Transverse colon (tissue), 4 donors: Measurements from ENCODE around the gene KCNIP3. TPM values are rescaled to one million over a fixed set of nuclear protein-coding genes. Genes with fewer than 3 reads are reported as not detected.

Source experiments
- DNase-seq: peaks from one replicate; pipeline ENCODE4 v3.0.0-alpha.2; 2019
- H3K27ac ChIP-seq, 4 donors: fragments of 200-600 bp; sonication (generic); 2 replicates each; pipeline ENCODE4 v1.5.1; 2016 to 2018; ENCODE audit warnings: inconsistent platforms in 4 of 4
- H3K27me3 ChIP-seq: fragments of 200-600 bp; sonication (generic); 2 replicates; pipeline ENCODE4 v1.5.1; 2017; ENCODE audit warnings: inconsistent platforms
- H3K36me3 ChIP-seq, 4 donors: fragments of 200-600 bp; sonication (generic); 2 replicates each; pipeline ENCODE4 v1.5.1; 2017 to 2019; ENCODE audit warnings: inconsistent platforms in 4 of 4
- H3K4me1 ChIP-seq, 4 donors: fragments of 200-600 bp; sonication (generic); 2 replicates each; pipeline ENCODE4 v1.5.1; 2017 to 2020; ENCODE audit warnings: inconsistent platforms in 4 of 4
- H3K4me3 ChIP-seq, 4 donors: fragments of 200-600 bp; sonication (generic); 1 replicate in 1 of 4; 2 replicates in 3 of 4; pipeline versions ENCODE4 v1.5.1 to v1.6.1; 2017 to 2019; ENCODE audit warnings: inconsistent platforms in 4 of 4
- H3K9me3 ChIP-seq, 2 donors: fragments of 200-600 bp; sonication (generic); 2 replicates each; pipeline ENCODE4 v1.5.1; 2017 to 2019; ENCODE audit warnings: inconsistent platforms in 2 of 2
- EP300 ChIP-seq: sonication (generic); formaldehyde crosslinking; IDR thresholded peaks from one replicate; pipeline ENCODE4 v1.6.1; 2017; ENCODE audit warnings: antibody characterized with exemption, low read depth
- POLR2A ChIP-seq: fragments of 450-650 bp; IDR thresholded peaks from one replicate; pipeline ENCODE4 v1.6.1; 2016; ENCODE audit warnings: antibody characterized with exemption, mild to moderate bottlenecking, moderate library complexity
- POLR2AphosphoS5 ChIP-seq, 3 donors: sonication (generic); formaldehyde crosslinking; IDR thresholded peaks; one replicate each; pipeline ENCODE4 v1.6.1; 2016; ENCODE audit warnings: antibody characterized with exemption in 3 of 3
- WGBS, 2 donors: methylation state at CpG; one replicate each; pipeline ENCODE4 v1.1.5; 2018; ENCODE audit warnings: low coverage in 1 of 2; 5-methylcytosine and 5-hydroxymethylcytosine counted together
- in situ Hi-C, 4 donors: fragments of 200-750 bp; cut with MboI; loops; one replicate each; pipeline versions ENCODE4 v1.15.0 to v1.15.1; 2017; ENCODE audit warnings: low sequenced_read_pairs in 3 of 4, low pct_ligation_motif_present in 1 of 4, low pct_unique_long_range_greater_than_20kb in 1 of 4
- intact Hi-C: fragments of 100-400 bp; cut with DNase I; formaldehyde crosslinking; loops from one replicate; pipeline ENCODE4 v1.15.1; 2023; ENCODE audit warnings: low total_unique reads
- total RNA-seq, 4 donors: library from RNA; depleted of rRNA; stranded (reverse); fragments of >200 nt; gene quantifications; one replicate each; pipeline ENCODE4 v1.1.0, GENCODE V29; 2016
- TF ChIP-seq, protein P1 (sequence below), 5 experiments: fragments of 200-600 bp in 3 of 5; fragments of 450-650 bp in 2 of 5; sonication (generic) in 3 of 5; IDR thresholded peaks; 1 replicate in 2 of 5; 2 replicates in 3 of 5; pipeline ENCODE4 v1.5.1; 2016 to 2017; ENCODE audit warnings: antibody characterized with exemption in 5 of 5, inconsistent platforms in 3 of 5, mild to moderate bottlenecking in 2 of 5, moderate library complexity in 1 of 5

The KCNIP3 gene
- total RNA-seq, 4 donors from 2014 or later, result 1.8 to 4.0 (median 2.2) TPM

DNA sequence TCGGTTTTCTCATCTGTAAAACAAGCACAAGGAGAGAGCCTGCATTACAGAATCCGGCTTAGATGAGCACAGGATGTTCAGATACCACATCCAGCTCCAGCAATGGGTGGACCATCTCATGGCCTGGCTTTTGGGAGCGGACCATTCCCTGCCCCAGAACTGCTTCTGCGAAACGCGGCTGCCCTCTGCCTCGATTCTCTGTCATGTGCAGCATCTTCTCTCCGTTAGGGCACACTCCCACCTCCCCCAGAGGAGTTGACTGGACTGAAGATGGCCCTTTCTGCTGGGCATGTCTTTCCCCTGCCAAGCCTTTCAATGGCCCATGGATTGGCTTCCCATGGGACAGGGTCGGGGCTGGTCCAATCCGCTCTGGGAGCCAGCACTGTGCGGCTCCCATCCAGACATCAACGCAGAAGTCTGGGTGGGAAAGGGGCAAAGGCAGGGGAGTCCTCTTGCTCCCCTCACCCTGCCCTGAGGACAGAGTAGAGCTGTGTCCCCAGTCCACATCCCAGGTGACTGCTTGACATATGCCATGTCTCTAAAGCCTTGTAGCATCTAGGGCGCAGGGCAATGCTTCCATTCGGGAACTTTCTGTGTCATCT, 91.0 kb downstream of the KCNIP3 start:
- no peak for DNase-seq
- no peaks in the 10 kb centered on the region for H3K36me3 ChIP-seq
- H3K27ac ChIP-seq, result no peak overlapping the region
- no peaks in the 10 kb centered on the region for H3K9me3 ChIP-seq
- in situ Hi-C loops, result no loop called here
- no peak overlapping the region for H3K4me3 ChIP-seq
- no peaks in the 10 kb centered on the region for H3K27me3 ChIP-seq
- H3K4me1 ChIP-seq, result peaks cover 12 to 41% (median 29%) of the 10 kb centered on the region in 4 donors
- intact Hi-C loops, result no loop called here
- TF ChIP-seq POLR2AphosphoS5 (IDR thresholded peaks at IDR 0.05) (no peak), POLR2A (no peak)
- 88 to 100% methylated on average over 1 to 14 of the region's 14 CpGs for WGBS, 2 donors

DNA sequence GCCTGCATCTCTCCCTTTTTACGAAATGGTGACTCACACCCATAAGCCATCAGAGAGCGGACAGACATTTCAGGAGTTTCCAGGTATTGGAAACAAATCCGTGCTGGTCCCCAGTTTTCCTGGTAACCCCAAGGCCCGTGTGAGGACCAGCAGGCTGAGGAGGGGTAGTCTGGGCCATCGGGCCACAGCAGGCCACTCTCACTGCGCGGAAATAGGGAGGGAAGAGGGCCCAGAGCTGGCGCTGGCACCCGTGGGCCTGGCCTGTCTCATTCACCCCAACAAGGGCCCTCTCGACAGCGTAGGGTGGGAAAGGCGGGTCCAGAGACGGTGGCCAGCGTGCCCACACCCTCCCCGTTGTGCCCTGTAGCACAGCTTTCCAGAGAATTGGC, 91.7 kb downstream of the KCNIP3 start:
- Histone ChIP-seq H3K9me3 (no peaks in the 10 kb centered on the region), H3K27me3 (no peaks in the 10 kb centered on the region), H3K4me1 (peaks cover 12 to 41% (median 27%) of the 10 kb centered on the region in 4 donors), H3K4me3 (no peak overlapping the region), H3K36me3 (no peaks in the 10 kb centered on the region), H3K27ac (no peak overlapping the region)
- intact Hi-C loops, result no loop called here
- in situ Hi-C loops, result no loop called here
- no peak for DNase-seq
- TF ChIP-seq, protein P1, sequence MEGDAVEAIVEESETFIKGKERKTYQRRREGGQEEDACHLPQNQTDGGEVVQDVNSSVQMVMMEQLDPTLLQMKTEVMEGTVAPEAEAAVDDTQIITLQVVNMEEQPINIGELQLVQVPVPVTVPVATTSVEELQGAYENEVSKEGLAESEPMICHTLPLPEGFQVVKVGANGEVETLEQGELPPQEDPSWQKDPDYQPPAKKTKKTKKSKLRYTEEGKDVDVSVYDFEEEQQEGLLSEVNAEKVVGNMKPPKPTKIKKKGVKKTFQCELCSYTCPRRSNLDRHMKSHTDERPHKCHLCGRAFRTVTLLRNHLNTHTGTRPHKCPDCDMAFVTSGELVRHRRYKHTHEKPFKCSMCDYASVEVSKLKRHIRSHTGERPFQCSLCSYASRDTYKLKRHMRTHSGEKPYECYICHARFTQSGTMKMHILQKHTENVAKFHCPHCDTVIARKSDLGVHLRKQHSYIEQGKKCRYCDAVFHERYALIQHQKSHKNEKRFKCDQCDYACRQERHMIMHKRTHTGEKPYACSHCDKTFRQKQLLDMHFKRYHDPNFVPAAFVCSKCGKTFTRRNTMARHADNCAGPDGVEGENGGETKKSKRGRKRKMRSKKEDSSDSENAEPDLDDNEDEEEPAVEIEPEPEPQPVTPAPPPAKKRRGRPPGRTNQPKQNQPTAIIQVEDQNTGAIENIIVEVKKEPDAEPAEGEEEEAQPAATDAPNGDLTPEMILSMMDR (IDR thresholded peaks at IDR 0.05), result no peak
- TF ChIP-seq POLR2A, result no peak
- no peak for TF ChIP-seq EP300
- TF ChIP-seq POLR2AphosphoS5 (IDR thresholded peaks at IDR 0.05), result no peak
- WGBS, 2 donors, result 67% methylated on average over 15 of the region's 15 CpGs; no CpG with 5 or more reads in 1 of the 2 donors

DNA sequence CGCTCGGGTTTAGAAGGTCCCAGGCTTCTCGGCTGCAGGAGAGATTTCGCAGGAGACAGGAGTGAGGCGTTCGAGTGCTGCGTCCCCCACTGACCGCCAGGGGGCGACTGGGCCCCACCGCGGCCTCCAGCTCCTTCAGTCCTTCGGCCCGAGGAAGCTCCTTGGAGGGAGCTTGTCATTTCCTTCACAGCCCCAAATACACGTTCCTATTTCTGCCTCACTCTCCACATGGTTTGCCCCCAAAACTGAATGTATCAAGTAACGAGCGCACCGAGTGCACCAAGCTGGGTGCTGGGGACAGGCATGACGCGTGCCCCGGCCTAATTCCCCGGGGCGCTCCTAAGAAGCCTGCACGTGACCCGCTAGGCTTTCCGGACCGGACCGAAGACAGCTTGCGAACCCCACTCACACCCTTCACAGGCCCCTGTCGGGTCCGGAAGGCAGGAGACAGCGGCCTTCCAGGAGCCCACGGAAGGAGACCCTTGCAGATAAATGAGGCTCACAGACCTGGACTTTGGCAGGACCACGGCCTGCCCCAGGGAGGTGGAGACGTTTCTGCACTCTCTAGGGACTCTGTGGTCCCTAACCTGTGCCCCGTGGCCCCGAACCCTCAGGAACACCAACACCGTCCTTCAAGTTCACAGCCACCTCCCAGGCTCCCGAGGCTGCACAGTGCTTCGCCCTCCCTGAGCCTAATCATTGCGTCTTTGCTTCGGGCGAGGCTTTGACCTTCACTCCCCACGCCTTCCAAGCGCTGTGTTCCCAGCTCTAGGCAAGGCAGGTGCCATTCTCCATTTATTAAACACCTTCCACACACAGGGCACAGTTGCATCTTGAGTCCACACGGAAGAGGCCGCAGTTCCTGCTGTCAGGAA, 92.3 kb downstream of the KCNIP3 start:
- Histone ChIP-seq H3K36me3 (no peaks in the 10 kb centered on the region), H3K27ac (peak overlapping the region; percentile 53 to 75 (median 64)), H3K4me1 (peaks cover 9 to 38% (median 24%) of the 10 kb centered on the region in 4 donors), H3K9me3 (no peaks in the 10 kb centered on the region), H3K27me3 (no peaks in the 10 kb centered on the region), H3K4me3 (no peak overlapping the region)
- in situ Hi-C loops (no loop called here), intact Hi-C loops (no loop called here)
- TF ChIP-seq POLR2A (peak; percentile 63), EP300 (no peak), POLR2AphosphoS5 (IDR thresholded peaks at IDR 0.05) (peak in 2 of 3 donors; percentile 65 to 70)
- TF ChIP-seq, protein P1 (IDR thresholded peaks at IDR 0.05), result peak; percentile 67 to 87 (median 79)
- WGBS, 2 donors, result 63% methylated on average over 45 of the region's 46 CpGs; no CpG with 5 or more reads in 1 of the 2 donors
- DNase-seq, result peak; percentile 76

DNA sequence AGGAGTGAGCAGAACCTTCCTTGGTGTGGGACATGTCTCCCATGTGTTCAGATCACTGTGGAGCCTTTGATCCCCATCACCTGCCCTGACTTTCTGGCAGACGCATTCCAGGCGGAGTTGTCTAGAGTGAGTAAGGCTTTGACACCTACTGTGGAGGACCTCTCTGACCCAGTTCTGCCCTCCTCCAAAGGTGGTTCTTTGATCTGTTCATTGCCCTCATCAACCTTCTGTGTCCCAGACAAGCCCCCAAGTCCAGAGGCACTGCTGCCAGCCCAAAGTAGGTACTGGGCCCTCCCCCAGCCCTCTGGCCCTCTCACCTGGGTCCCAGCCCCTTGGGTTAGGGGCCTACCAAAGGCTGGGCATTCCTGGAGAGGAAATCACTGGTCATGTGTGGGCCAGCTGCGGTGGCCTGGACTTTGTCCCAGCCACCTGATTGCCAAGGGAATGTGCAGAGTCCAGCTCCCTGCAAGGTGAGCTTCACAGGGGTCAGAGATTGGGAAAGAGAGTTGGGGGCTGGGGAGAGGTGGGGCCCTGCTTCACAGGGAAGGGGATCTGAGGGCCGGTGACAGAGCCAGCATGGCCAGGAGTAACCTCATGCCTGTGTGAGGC, 93.2 kb downstream of the KCNIP3 start:
- TF ChIP-seq EP300, result no peak
- TF ChIP-seq POLR2A, result no peak
- TF ChIP-seq POLR2AphosphoS5 (IDR thresholded peaks at IDR 0.05), result no peak
- TF ChIP-seq, protein P1 (IDR thresholded peaks at IDR 0.05), result no peak
- H3K36me3 ChIP-seq, result no peaks in the 10 kb centered on the region
- no peaks in the 10 kb centered on the region for H3K9me3 ChIP-seq
- intact Hi-C loops, result no loop called here
- WGBS, 2 donors, result 87% methylated on average over 4 of the region's 4 CpGs; no CpG with 5 or more reads in 1 of the 2 donors
- in situ Hi-C loops, result no loop called here
- peak; percentile 30 for DNase-seq
- H3K27me3 ChIP-seq, result no peaks in the 10 kb centered on the region
- peaks cover 4 to 29% (median 15%) of the 10 kb centered on the region in 4 donors for H3K4me1 ChIP-seq
- H3K4me3 ChIP-seq, result no peak overlapping the region
- H3K27ac ChIP-seq, result peak overlapping the region; percentile 53 to 75 (median 64)
